NOMO-1 (cell line): Measurements from ENCODE around the gene GTF2F2.
"Not testable (repeated sequence)": the region's sequence is repeated elsewhere in the genome, so short reads cannot be mapped to it uniquely, and the experiment has no call there.

ENCODE experiments used
- DNase-seq, 2 experiments: peaks; one replicate each; lab custom pipeline; 2025; ENCODE audit not compliant: unreplicated experiment in 2 of 2; lab: John Stamatoyannopoulos, UW

The GTF2F2 gene

GRCh38 chr13:45298206-45298505 lies 177.8 kb downstream of the GTF2F2 start:
- DNase-seq, result no peak

- DNase-seq, result not testable (repeated sequence)
Observed at GRCh38 chr13:45298550-45298949, 178.2 kb downstream of the GTF2F2 start.

- no peak for DNase-seq
Observed at GRCh38 chr13:45299194-45299593, 178.9 kb downstream of the GTF2F2 start.

- DNase-seq, result no peak
Observed at GRCh38 chr13:45300190-45300985, 180.1 kb downstream of the GTF2F2 start.

- no peak for DNase-seq
Observed at GRCh38 chr13:45301263-45301662, 181.0 kb downstream of the GTF2F2 start.

GRCh38 chr13:45302507-45302906 lies 182.2 kb downstream of the GTF2F2 start:
- no peak for DNase-seq

GRCh38 chr13:45303026-45303425 lies 182.7 kb downstream of the GTF2F2 start:
- no peak for DNase-seq

- no peak for DNase-seq
Observed at GRCh38 chr13:45303866-45304265, 183.6 kb downstream of the GTF2F2 start.

GRCh38 chr13:45305079-45305478 lies 184.8 kb downstream of the GTF2F2 start:
- DNase-seq, result no peak

GRCh38 chr13:45306966-45307365 lies 186.7 kb downstream of the GTF2F2 start:
- DNase-seq, result no peak

- no peak for DNase-seq
Observed at GRCh38 chr13:45310341-45311131, 190.2 kb downstream of the GTF2F2 start.

GRCh38 chr13:45314822-45315221 lies 194.5 kb downstream of the GTF2F2 start:
- no peak for DNase-seq

- DNase-seq, result no peak
Observed at GRCh38 chr13:45315520-45316167, 195.3 kb downstream of the GTF2F2 start.

- no peak for DNase-seq
Observed at GRCh38 chr13:45316338-45316737, 196.0 kb downstream of the GTF2F2 start.

GRCh38 chr13:45316996-45317395 lies 196.7 kb downstream of the GTF2F2 start:
- no peak for DNase-seq

GRCh38 chr13:45320876-45321629 lies 200.7 kb downstream of the GTF2F2 start:
- peak; percentile 55 to 67 for DNase-seq

GRCh38 chr13:45325806-45326205 lies 205.5 kb downstream of the GTF2F2 start:
- DNase-seq, result no peak

- DNase-seq, result no peak
Observed at GRCh38 chr13:45327253-45327955, 207.1 kb downstream of the GTF2F2 start.

- no peak for DNase-seq
Observed at GRCh38 chr13:45328661-45329111, 208.4 kb downstream of the GTF2F2 start.

- DNase-seq, result no peak
Observed at GRCh38 chr13:45331123-45331619, 210.9 kb downstream of the GTF2F2 start.
